Erythroblast (primary cell): ENCODE measurements around the gene CALN1.

ENCODE experiments used
- DNase-seq, 2 experiments: peaks; one replicate each; lab custom pipeline; 2025; lab: John Stamatoyannopoulos, UW
- GATA1 ChIP-seq: IDR thresholded peaks from 2 replicates; pipeline ENCODE4 v1.6.1; 2011; ENCODE audit warnings: low read depth, mild to moderate bottlenecking, control low read depth, low read length, moderate library complexity
- POLR2A ChIP-seq: IDR thresholded peaks from 2 replicates; pipeline ENCODE4 v1.6.1; 2011; ENCODE audit warnings: mild to moderate bottlenecking, low read length

CALN1 gene

DNA sequence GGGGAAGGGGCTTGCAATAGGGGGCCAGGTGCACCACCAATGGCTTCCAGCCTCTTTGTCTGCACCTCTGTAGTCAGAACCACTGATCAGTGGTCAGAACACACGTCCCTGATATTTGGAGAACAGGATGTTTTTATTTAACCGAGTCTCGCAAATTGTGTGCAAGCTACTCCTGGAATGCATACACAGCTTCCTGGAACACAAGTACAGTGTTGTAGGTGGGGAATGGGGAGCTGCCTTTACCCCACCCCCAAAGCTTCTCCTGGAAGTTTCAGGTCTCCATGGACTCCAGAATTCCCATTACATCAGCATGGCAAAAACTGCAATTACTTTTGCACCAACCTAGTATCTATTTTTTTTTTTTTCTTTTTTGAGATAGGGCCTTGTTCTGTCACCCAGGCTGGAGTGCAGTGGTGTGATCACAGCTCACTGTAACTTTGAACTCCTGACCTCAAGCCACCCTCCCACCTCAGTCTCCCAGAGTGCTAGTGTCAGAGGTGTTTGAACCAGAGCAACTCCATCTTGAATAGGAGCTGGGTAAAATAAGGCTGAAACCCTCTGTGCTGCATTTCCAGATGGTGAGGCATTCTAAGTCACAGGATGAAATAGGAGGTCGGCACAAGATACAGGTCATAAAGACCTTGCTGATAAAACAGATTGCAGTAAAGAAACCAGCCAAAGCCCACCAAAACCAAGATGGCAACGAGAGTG is 374.0 kb downstream of the CALN1 start:
- no peak for DNase-seq
- no peak for TF ChIP-seq GATA1
- no peak for TF ChIP-seq POLR2A

DNA sequence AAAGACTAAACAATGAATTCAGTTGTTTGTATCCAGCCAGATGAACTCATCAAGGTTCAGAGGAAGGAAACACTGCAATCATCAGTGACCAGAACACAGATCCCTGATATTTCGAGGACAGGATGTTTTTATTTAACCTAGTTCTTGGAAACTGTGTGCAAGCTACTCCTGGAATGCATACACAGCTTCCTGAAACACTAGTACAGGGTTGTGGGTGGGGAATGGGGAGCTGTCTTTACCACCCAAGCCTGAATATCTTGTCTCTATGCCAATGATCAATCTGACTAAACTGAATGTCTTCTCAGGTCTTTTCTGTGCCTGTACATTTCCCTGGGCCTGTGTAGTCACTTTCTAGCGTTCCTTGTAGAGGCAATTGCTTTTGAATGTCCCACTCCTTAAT is 374.6 kb downstream of the CALN1 start:
- TF ChIP-seq POLR2A = no peak
- TF ChIP-seq GATA1 = no peak
- DNase-seq = no peak

DNA sequence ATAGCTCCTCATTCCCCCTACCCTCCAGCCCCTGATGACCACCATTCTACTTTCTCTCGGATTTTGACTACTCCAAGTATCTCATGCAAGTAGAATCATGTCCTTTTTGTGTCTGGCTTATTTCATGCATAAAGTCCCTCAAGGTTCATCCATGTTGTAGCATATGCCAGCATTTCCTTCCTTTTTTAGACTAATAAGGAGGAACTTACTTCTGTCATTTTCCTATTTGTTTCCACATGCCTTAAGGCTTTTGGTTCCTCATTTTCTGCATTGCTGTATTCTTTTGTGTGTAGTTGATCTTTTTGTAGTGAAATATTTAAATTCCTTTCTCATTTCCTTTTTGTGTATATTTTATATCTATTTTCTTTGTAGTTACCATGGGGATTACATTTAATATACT is 376.9 kb downstream of the CALN1 start:
- no peak for TF ChIP-seq POLR2A
- TF ChIP-seq GATA1 = no peak
- DNase-seq = no peak

DNA sequence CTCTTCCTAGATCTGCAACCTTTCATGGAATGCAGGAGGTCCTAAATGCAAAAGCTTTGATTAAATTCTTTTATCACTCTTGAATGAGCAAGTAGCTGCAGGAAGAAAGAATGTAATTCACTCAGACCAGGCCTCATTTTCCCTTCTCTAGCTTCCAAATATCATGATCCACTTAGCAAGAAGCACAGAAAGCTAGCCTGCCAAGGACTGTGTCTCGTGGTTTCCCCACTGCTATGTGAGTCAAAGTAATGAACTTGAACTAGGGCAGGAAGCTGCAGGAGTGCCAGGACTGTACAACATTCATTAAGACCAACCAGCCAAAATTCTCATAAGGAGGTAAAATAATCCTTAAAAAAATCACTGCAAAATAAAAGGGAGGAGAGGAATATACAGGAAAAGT is 379.2 kb downstream of the CALN1 start:
- no peak for DNase-seq
- TF ChIP-seq GATA1 (no peak), POLR2A (no peak)

DNA sequence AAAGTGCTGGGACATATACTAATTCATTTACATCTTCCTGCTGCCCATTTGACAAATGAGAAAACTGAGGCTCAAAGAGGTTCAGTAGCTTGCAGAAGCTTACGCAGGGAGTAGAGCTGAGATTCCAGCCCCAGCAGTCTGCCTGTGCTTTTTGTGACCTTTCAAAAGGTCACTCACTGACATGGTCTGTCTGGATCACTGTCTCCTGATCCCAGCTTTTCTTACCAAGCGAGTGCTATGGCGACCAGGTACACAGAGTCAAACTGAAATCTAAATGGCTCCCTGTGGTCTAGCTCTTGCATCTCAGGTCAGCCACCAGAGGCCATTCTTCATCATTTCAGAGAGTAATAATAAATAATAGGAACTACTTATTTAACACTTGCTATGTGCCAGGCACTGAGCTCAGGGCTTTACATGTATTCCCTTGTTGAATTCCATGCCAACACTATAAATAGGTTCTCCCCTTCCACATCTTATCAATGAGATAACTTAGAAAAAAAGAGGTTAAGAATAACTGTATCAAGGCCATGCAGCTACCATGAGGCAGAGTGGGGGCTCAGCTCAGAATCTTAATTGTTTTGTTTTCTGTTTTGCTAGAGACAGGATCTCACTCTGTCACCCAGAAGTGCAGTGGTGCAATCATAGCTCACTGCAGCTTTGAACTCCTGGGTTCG is 381.0 kb downstream of the CALN1 start:
- TF ChIP-seq POLR2A = no peak
- TF ChIP-seq GATA1 = no peak
- no peak for DNase-seq

DNA sequence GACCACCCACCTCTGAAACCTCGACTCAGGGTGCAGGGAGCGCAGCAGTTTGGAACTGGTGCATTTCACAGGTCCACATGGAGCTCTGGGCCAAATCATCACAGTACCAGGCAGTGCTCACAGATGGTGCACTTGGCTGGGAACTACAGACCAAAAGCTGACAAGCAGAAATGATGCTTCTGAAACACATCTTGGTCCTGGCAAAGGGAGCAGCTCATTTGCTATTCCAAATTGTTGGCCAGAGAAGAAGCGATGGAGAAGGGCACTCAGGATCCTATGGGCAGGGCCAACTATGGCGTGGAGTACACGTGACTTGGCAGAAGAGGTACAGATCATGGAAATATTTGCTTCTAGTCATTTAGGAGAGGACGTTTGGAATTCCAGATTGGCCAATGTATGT is 383.9 kb downstream of the CALN1 start:
- no peak for DNase-seq
- TF ChIP-seq POLR2A (no peak), GATA1 (no peak)

DNA sequence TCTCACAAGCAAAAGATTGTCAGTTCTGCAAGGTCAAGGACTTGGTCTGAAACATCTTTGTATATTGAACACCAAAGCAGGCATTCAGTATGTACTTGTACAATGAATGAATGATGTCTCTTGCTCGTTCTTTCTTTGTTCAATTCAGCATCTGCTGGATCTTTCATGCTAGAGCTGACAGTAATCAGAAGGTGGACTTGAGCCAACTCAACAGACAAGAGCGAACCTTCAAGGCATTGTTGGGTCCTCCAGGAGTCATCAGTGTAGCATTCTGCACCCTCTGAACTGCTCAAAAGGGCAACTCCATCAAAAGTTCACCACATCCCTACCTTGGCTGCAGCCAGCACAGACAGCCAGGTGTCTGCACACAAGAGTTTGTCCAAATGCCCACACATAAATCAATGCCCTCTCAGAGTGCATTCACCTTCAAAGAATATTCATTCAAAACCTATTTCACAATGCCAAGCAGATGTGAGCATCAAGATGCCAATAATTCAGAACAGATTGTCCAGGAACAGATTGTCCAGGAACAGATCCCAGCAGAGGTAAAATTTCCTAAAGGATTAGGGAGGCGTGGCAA is 386.7 kb downstream of the CALN1 start:
- TF ChIP-seq GATA1 = no peak
- TF ChIP-seq POLR2A = no peak

DNA sequence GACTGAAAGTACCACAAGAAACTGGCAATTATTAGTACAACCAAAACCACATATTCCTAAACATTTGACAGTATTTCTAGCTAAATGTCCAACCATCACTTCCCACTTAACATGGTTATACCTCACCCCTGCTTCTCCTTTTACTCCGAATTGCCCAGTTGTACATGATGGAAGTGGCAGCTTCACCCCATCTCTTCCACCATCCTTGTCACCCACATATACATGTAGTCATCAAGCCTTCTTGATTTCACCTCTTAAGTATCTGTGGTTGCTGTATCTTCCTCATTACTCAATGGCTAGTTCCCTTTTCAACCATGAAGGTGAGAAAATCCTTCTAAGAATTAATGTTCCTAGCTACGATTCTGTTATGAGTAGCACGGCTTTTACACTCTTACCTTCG is 388.2 kb downstream of the CALN1 start:
- TF ChIP-seq GATA1 (no peak), POLR2A (no peak)
- DNase-seq = no peak

More for the DNA sequence above, 386.7 kb downstream of the CALN1 start:
- no peak for DNase-seq

DNA sequence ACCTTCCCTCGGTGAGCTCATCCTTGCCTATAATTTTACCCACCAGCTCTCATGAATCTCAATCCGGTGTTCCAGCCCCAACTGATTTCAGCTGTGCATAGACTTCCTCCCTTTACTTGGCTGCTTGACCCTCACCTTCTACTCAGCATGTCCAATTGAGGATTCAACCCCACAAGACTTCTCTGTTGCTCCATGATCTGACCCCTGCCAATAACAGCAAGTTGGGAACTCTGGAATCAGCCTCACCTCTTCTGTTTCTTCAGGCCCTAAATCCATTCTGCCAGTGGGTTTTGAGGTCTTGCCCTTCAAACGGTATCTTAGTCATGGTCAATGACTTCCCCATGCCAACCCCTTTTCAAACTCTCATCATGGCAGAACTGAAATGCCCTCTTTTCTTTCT is 390.4 kb downstream of the CALN1 start:
- DNase-seq = no peak
- TF ChIP-seq GATA1 (no peak), POLR2A (no peak)

DNA sequence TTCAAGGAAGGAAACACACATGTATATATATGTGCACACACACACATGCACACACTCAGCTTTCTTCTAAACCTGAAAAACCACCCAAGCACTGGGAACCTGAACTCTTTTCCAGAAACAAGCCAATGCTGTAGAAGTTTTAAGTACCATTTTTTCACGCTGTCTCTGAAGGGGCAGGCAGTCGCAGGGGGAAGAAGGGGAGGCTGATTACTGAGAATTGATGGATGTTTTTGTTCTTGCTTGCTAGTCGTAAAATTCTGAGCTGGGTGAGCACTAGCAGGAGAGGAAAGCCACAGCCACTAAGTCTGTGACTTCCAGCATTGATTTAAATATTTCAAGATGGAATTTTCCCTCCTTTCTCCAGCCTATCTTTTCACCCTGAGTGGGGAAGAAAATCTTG is 391.8 kb downstream of the CALN1 start:
- no peak for DNase-seq
- TF ChIP-seq POLR2A = no peak
- no peak for TF ChIP-seq GATA1

DNA sequence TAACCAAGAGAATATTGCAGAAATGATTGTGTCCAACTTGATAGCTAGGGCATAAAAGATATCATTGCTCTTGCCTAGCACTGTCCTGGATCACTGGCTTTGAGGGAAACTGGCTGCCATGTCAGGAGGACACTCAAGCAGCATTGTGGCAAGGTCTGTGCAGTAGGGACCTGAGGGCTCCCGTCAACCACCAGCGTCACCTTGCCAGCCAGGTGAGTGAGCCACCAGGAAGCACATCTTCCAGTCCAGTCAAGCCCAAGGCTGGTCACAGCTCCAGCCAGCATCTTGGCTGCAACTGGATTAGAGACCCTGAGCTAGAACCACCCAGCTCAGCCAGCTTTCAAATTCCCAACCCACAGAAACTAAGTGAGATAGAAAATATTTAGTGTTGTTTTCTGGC is 392.7 kb downstream of the CALN1 start:
- no peak for TF ChIP-seq POLR2A
- no peak for TF ChIP-seq GATA1
- no peak for DNase-seq

DNA sequence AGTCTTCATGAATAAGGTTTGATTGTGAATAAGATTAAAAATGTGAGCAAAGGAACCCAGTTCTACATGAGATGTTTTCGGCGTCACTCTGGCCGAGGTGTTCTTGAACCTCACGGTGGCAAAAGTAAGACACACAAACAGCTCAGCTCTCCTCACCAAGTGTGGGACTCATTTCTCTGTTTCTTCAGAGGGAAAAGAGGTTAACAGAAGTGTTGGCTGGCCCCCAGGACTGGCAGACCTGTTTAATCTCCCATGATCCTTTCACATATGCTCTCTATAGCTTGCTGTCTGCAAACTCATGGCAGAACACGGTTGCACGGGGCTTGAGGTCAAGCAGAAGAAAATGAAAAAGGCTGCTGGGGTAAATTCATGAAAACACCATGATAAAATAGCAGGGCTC is 394.4 kb downstream of the CALN1 start:
- DNase-seq = no peak
- TF ChIP-seq GATA1 (no peak), POLR2A (no peak)

DNA sequence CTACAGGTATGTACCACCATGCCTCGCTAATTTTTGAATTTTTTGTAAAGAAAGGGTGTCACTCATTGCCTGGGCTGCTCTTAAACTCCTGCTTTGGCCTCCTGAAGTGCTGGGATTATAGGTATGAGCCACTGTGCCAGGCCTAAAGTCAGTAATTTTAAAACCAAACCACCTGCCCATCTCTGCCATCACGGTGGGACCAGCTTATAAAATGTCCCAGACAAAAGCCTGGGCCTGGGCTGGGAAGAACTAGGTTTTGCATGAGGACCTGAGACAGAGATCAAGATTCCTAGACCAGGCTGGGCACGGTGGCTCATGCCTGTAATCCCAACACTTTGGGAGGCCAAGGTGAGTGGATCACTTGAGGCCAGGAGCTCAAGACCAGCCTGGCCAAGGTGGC is 395.6 kb downstream of the CALN1 start:
- TF ChIP-seq POLR2A (no peak), GATA1 (no peak)
- DNase-seq = no peak

DNA sequence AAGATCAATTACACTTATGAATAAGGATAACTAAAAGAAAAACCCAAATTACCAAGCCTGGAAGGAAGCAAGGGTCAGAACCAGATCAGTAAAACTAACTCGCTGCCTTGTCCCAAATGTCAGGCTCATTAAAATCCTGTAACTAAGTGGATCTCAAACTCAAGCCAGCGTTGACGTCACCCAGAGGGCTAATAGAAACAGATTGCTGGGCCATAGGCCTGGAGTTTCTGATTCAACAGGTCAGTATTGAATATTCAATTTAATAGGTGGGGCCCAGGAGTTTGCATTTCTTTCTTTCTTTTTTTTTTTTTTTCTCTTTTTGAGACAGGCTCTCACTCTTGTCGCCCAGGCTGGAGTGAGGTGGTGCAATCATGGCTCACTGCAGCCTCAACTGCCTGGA is 397.0 kb downstream of the CALN1 start:
- no peak for DNase-seq
- no peak for TF ChIP-seq POLR2A
- no peak for TF ChIP-seq GATA1

DNA sequence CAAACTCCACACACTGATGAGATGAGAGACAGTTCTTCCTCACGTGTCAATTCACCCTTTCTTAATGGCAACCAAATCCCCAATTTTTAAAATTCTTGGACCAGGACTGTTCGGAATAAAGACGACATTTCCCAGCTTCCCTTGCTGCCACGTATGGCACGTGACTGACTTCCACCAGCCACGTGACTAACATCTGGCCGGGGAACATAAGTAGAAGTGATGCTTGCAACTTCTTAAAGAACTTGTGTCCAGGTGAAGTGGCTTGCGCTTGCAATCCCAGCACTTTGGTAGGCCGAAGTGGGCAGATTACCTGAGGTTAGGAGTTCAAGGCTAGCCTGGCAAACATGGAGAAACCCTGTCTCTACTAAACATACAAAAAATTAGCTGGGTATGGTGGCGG is 405.1 kb downstream of the CALN1 start:
- no peak for TF ChIP-seq GATA1
- TF ChIP-seq POLR2A = no peak
- DNase-seq = no peak
